K562 (cell line): ENCODE measurements around the gene MROH8. TPM values are rescaled to one million over a fixed set of nuclear protein-coding genes. Genes with fewer than 3 reads are reported as not detected.

Experiments used
- ATAC-seq: fragments of 200-7000 bp; cut with Tn5 transposase; 3 replicates; pipeline ENCODE4 v1.9.1; 2020; ENCODE audit warnings: moderate library complexity
- BruUV-seq: library from RNA; stranded (reverse); fragments of 400-500 nt; replicated peaks from 2 replicates; lab custom pipeline; 2021; lab: Mats Ljungman, UMichigan
- CTCF ChIA-PET: fragments of 300-600 bp; formaldehyde crosslinking; extraction: SDS; loops from one replicate; lab custom pipeline; 2021; ENCODE audit warnings: low intra/inter-chr PET ratio; lab: Yijun Ruan, JAX
- POLR2A ChIA-PET: fragments of 300-600, 350-650 bp; sonication (Branson Sonifier 250); formaldehyde crosslinking; extraction: SDS; loops from one replicate; lab custom pipeline; 2021; ENCODE audit warnings: antibody characterized with exemption, inconsistent platforms; lab: Yijun Ruan, JAX
- DNase-seq, 4 experiments: peaks; one replicate each; pipeline versions ENCODE4 v3.0.0 to v3.0.0-alpha.2; 2011 to 2018; ENCODE audit warnings: low spot score in 3 of 4, mixed read lengths in 3 of 4; ENCODE audit errors: extremely low read depth in 1 of 4
- FAIRE-seq: peaks from 2 replicates; lab custom pipeline; 2011; peaks lifted over from hg19 to GRCh38; lab: Jason Lieb, UNC
- H2AFZ ChIP-seq: 2 replicates; pipeline ENCODE4 v1.6.0; 2011; ENCODE audit warnings: low read depth, low read length, control low read depth, inconsistent platforms
- H3K27ac ChIP-seq: fragments of 200-600 bp; 3 replicates; pipeline ENCODE4 v1.8.0; 2011; ENCODE audit warnings: low read depth, mild to moderate bottlenecking, control low read depth, inconsistent platforms, low read length, moderate library complexity, mixed read lengths; ENCODE audit errors: extremely low read depth
- H3K27me3 ChIP-seq, 2 experiments: fragments of 300-600 bp in 1 of 2; 2 replicates in 1 of 2; 3 replicates in 1 of 2; pipeline versions ENCODE4 v1.6.0 to v1.8.0; 2011; ENCODE audit warnings: inconsistent platforms in 2 of 2, low read length in 2 of 2, mild to moderate bottlenecking in 1 of 2, mixed read lengths in 1 of 2, moderate library complexity in 1 of 2; ENCODE audit not compliant: control insufficient read depth in 2 of 2, insufficient read depth in 2 of 2
- H3K36me3 ChIP-seq: fragments of 300-600 bp; 3 replicates; pipeline ENCODE4 v1.8.0; 2011; ENCODE audit warnings: mild to moderate bottlenecking, low read length, inconsistent platforms; ENCODE audit not compliant: control insufficient read depth, insufficient read depth
- H3K4me1 ChIP-seq, 2 experiments: fragments of 200-600 bp in 1 of 2; replicated peaks in 1 of 2; 2 replicates in 1 of 2; 3 replicates in 1 of 2; pipeline versions ENCODE4 v1.5.1 to v1.8.0; 2011; ENCODE audit warnings: inconsistent platforms in 2 of 2, low read length in 2 of 2, mild to moderate bottlenecking in 1 of 2, mixed read lengths in 1 of 2, moderate library complexity in 1 of 2; ENCODE audit not compliant: control insufficient read depth in 2 of 2, insufficient read depth in 2 of 2
- H3K4me2 ChIP-seq: 2 replicates; pipeline ENCODE4 v1.6.1; 2011; ENCODE audit warnings: low read length, control low read depth, inconsistent platforms, mixed read lengths; ENCODE audit not compliant: insufficient read depth
- H3K4me3 ChIP-seq: fragments of 200-600 bp; sonication (generic), shearing (Covaris generic); 2 replicates; pipeline ENCODE4 v1.5.1; 2016; ENCODE audit warnings: control low read depth, inconsistent platforms
- H3K79me2 ChIP-seq: fragments of 200-600 bp; 3 replicates; pipeline ENCODE4 v1.8.0; 2011; ENCODE audit warnings: low read length, inconsistent platforms; ENCODE audit not compliant: control insufficient read depth, insufficient read depth
- H3K9ac ChIP-seq, 2 experiments: 2 replicates each; pipeline versions ENCODE4 v1.6.0 to v1.6.1; 2011; ENCODE audit warnings: low read depth in 2 of 2, low read length in 2 of 2, control low read depth in 1 of 2, inconsistent platforms in 1 of 2, mild to moderate bottlenecking in 1 of 2, mixed read lengths in 1 of 2; ENCODE audit not compliant: insufficient read depth in 1 of 2
- H3K9me1 ChIP-seq: one replicate; pipeline ENCODE4 v1.6.0; 2011; ENCODE audit warnings: inconsistent platforms, mild to moderate bottlenecking, low read length, moderate library complexity; ENCODE audit not compliant: control insufficient read depth, insufficient read depth
- H3K9me3 ChIP-seq: replicated peaks from 2 replicates; pipeline ENCODE4 v1.5.1; 2011; ENCODE audit warnings: low read depth, low read length, inconsistent platforms; ENCODE audit not compliant: control insufficient read depth, insufficient read depth
- H4K20me1 ChIP-seq: replicated peaks from 2 replicates; pipeline ENCODE4 v1.6.1; 2011; ENCODE audit warnings: low read length, inconsistent platforms, mixed read lengths; ENCODE audit not compliant: control insufficient read depth, insufficient read depth
- AFF4 ChIP-seq: sonication (generic); formaldehyde crosslinking; IDR thresholded peaks from 2 replicates; pipeline ENCODE4 v1.8.0; 2023; ENCODE audit warnings: mild to moderate bottlenecking, missing genetic modification reagents
- MECOM ChIP-seq: fragments of 250-450 bp; sonication (Bioruptor Pico); IDR thresholded peaks from 2 replicates; pipeline ENCODE4 v1.8.0; 2022; ENCODE audit warnings: inconsistent platforms
- NFIC ChIP-seq: fragments of 450-650 bp; IDR thresholded peaks from 2 replicates; pipeline ENCODE4 v1.6.1; 2017; ENCODE audit warnings: mild to moderate bottlenecking, inconsistent platforms
- RNF2 ChIP-seq: sonication (generic); IDR thresholded peaks from 2 replicates; pipeline ENCODE4 v1.6.1; 2016
- SMAD4 ChIP-seq: fragments of 250-450 bp; sonication (Bioruptor Pico); conservative IDR thresholded peaks from 2 replicates; pipeline ENCODE4 v1.8.0; 2021; ENCODE audit warnings: inconsistent platforms, mild to moderate bottlenecking, moderate library complexity
- SP2 ChIP-seq: IDR thresholded peaks from 2 replicates; pipeline ENCODE4 v1.6.1; 2011; ENCODE audit warnings: mild to moderate bottlenecking, low read depth, low read length, moderate library complexity; ENCODE audit not compliant: poor library complexity, severe bottlenecking; ENCODE audit errors: extremely low read depth
- SRSF3 ChIP-seq: fragments of 200-400 bp; formaldehyde crosslinking; IDR thresholded peaks from 2 replicates; pipeline ENCODE4 v1.6.1; 2016; ENCODE audit warnings: mild to moderate bottlenecking, low read length, moderate library complexity; ENCODE audit not compliant: insufficient read depth
- TEAD2 ChIP-seq: fragments of 450-650 bp; IDR thresholded peaks from 2 replicates; pipeline ENCODE4 v1.6.1; 2016; ENCODE audit warnings: missing genetic modification characterization, control low read depth, missing compliant biosample characterization
- ZKSCAN3 ChIP-seq: fragments of 250-450 bp; sonication (Bioruptor Pico); IDR thresholded peaks from 2 replicates; pipeline ENCODE4 v1.4.0; 2020
- WGBS: fragments of 100-300 bp; shearing (Covaris generic); methylation state at CpG from one replicate; pipeline ENCODE4 v1.1.6; 2016; ENCODE audit warnings: low coverage, mixed read lengths; ENCODE audit not compliant: insufficient coverage; ENCODE audit errors: missing lambda C conversion rate; 5-methylcytosine and 5-hydroxymethylcytosine counted together
- in situ Hi-C: fragments of 300-500 bp; cut with MboI; formaldehyde crosslinking; loops from 4 replicates; pipeline ENCODE4 v1.15.0; 2018; ENCODE audit warnings: inconsistent platforms, mixed read lengths
- intact Hi-C: fragments of 100-400 bp; cut with micrococcal nuclease; formaldehyde crosslinking; loops from 2 replicates; pipeline ENCODE4 v1.14.2; 2022
- polyA plus RNA-seq, 8 experiments: library from polyadenylated mRNA; depleted of rRNA in 4 of 8; stranded (reverse) in 5 of 8; unstranded in 3 of 8; fragments of >200 nt; fragmentation: Nextera tagmentation in 2 of 8; fragmentation: Illumina TruSeq in 1 of 8; extraction: Ambion mirVana in 2 of 8; extraction: Trizol in 1 of 8; gene quantifications; 2 replicates each; pipeline versions ENCODE4 v1.2.1 to v1.2.3, GENCODE V29; 2011 to 2014; ENCODE audit warnings: inconsistent platforms in 1 of 8, missing spikeins in 1 of 8
- total RNA-seq, 7 experiments: library from RNA; depleted of rRNA in 6 of 7; stranded (reverse); fragments of >200 nt in 6 of 7; fragmentation: Illumina TruSeq in 2 of 7; extraction: Trizol in 2 of 7; gene quantifications; 2 replicates each; pipeline versions ENCODE4 v1.2.1 to v1.2.3, GENCODE V29; 2011 to 2021; ENCODE audit warnings: low replicate concordance in 1 of 7
- TF ChIP-seq, protein P1 (sequence below): sonication (generic); formaldehyde crosslinking; IDR thresholded peaks from 2 replicates; pipeline ENCODE4 v1.8.1; 2023; ENCODE audit warnings: mild to moderate bottlenecking, missing genetic modification reagents
- TF ChIP-seq, protein P2 (sequence below), 2 experiments: fragments of 450-650 bp; IDR thresholded peaks; 2 replicates each; pipeline ENCODE4 v1.6.1; 2018; ENCODE audit warnings: mild to moderate bottlenecking in 2 of 2, low read depth in 1 of 2; ENCODE audit not compliant: partially characterized antibody in 2 of 2

Gene MROH8
- total and polyA plus RNA-seq, 9 of the 15 experiments (the other 6 are each of a cell fraction or from before 2014, with no cell fraction given) = 0.21 to 1.5 (median 0.78) TPM

DNA sequence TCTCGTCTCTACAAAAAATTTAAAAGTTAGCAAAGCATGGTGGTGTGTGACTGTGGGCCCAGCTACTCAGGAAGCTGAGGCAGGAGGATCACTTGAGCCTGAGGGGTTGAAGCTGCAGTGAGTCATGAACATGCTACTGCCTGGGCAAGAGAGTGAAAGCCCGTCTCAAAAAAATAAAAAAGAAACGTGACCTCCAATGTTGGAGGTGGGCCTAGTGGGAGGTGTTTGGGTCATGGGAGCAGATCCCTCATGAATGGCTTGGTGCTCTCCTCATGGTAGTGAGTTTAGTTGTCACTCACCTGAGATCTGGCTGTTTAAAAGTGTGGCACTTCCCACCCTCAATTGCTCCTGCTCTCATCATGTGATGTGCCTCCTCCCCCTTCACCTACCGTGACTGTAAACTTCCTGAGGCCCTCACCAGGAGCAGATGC is 107.9 kb downstream of the MROH8 start:
- no peaks in the 10 kb centered on the region; a peak in 2 of 5 replicates for H3K4me1 ChIP-seq
- no peaks in the 10 kb centered on the region; the same call in 1 of the 2 replicates for H4K20me1 ChIP-seq
- no peak for ATAC-seq
- no peak overlapping the region for H3K9ac ChIP-seq
- H3K27ac ChIP-seq = no peak overlapping the region; the same call in 2 of the 3 replicates
- peaks cover 43% of the 10 kb centered on the region for H3K79me2 ChIP-seq
- H3K4me2 ChIP-seq = no peak overlapping the region
- no peak overlapping the region for H3K4me3 ChIP-seq
- ChIA-PET POLR2A (no interaction called here), CTCF (no interaction called here)
- no TSS peak for BruUV-seq
- intact Hi-C loops = no loop called here
- H2AFZ ChIP-seq = no peak overlapping the region
- no peaks in the 10 kb centered on the region for H3K27me3 ChIP-seq
- in situ Hi-C loops = no loop called here
- no peaks in the 10 kb centered on the region for H3K9me1 ChIP-seq
- FAIRE-seq = no peak
- WGBS = 76% methylated on average over 4 of the region's 4 CpGs
- H3K36me3 ChIP-seq = peaks cover 41% of the 10 kb centered on the region; the same call in 1 of the 3 replicates
- no peak for DNase-seq
- H3K9me3 ChIP-seq = 0 out of 2 replicates have a peak, but pooled peaks cover 4% of the 10 kb centered on the region
- TF ChIP-seq TEAD2 = no peak
- TF ChIP-seq, protein P1, sequence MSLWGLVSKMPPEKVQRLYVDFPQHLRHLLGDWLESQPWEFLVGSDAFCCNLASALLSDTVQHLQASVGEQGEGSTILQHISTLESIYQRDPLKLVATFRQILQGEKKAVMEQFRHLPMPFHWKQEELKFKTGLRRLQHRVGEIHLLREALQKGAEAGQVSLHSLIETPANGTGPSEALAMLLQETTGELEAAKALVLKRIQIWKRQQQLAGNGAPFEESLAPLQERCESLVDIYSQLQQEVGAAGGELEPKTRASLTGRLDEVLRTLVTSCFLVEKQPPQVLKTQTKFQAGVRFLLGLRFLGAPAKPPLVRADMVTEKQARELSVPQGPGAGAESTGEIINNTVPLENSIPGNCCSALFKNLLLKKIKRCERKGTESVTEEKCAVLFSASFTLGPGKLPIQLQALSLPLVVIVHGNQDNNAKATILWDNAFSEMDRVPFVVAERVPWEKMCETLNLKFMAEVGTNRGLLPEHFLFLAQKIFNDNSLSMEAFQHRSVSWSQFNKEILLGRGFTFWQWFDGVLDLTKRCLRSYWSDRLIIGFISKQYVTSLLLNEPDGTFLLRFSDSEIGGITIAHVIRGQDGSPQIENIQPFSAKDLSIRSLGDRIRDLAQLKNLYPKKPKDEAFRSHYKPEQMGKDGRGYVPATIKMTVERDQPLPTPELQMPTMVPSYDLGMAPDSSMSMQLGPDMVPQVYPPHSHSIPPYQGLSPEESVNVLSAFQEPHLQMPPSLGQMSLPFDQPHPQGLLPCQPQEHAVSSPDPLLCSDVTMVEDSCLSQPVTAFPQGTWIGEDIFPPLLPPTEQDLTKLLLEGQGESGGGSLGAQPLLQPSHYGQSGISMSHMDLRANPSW (CRISPR knock-in tag) = no peak
- TF ChIP-seq, protein P2, sequence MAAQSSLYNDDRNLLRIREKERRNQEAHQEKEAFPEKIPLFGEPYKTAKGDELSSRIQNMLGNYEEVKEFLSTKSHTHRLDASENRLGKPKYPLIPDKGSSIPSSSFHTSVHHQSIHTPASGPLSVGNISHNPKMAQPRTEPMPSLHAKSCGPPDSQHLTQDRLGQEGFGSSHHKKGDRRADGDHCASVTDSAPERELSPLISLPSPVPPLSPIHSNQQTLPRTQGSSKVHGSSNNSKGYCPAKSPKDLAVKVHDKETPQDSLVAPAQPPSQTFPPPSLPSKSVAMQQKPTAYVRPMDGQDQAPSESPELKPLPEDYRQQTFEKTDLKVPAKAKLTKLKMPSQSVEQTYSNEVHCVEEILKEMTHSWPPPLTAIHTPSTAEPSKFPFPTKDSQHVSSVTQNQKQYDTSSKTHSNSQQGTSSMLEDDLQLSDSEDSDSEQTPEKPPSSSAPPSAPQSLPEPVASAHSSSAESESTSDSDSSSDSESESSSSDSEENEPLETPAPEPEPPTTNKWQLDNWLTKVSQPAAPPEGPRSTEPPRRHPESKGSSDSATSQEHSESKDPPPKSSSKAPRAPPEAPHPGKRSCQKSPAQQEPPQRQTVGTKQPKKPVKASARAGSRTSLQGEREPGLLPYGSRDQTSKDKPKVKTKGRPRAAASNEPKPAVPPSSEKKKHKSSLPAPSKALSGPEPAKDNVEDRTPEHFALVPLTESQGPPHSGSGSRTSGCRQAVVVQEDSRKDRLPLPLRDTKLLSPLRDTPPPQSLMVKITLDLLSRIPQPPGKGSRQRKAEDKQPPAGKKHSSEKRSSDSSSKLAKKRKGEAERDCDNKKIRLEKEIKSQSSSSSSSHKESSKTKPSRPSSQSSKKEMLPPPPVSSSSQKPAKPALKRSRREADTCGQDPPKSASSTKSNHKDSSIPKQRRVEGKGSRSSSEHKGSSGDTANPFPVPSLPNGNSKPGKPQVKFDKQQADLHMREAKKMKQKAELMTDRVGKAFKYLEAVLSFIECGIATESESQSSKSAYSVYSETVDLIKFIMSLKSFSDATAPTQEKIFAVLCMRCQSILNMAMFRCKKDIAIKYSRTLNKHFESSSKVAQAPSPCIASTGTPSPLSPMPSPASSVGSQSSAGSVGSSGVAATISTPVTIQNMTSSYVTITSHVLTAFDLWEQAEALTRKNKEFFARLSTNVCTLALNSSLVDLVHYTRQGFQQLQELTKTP (IDR thresholded peaks at IDR 0.05; ENCODE audit: low read depth in 1 of 2, partially characterized antibody in 2 of 2) = no peak
- no peak for TF ChIP-seq SP2
- no peak for TF ChIP-seq SRSF3
- no peak for TF ChIP-seq NFIC
- no peak for TF ChIP-seq SMAD4
- no peak for TF ChIP-seq RNF2
- no peak for TF ChIP-seq AFF4 (CRISPR knock-in tag)
- no peak for TF ChIP-seq ZKSCAN3 (CRISPR knock-in tag)
- no peak for TF ChIP-seq MECOM
